G401 (cell line): ENCODE results near the gene TBL1Y. TPM values are rescaled to one million over a fixed set of nuclear protein-coding genes. Genes with fewer than 3 reads are reported as not detected.
"Not testable (repeated sequence)": the region's sequence is repeated elsewhere in the genome, so short reads cannot be mapped to it uniquely, and the experiment has no call there.

Experiments
- DNase-seq: peaks from one replicate; pipeline ENCODE4 v3.0.0-alpha.2; 2015; ENCODE audit warnings: low spot score
- in situ Hi-C: cut with HindIII; loops from 2 replicates; pipeline ENCODE4 v1.10.0; 2016; ENCODE audit warnings: low sequenced_read_pairs, mixed read lengths
- total RNA-seq: library from RNA; depleted of rRNA; stranded (reverse); fragments of >200 nt; shearing (Covaris generic); gene quantifications from 2 replicates; pipeline ENCODE4 v1.2.3, GENCODE V29; 2014; rRNA removed

Gene TBL1Y
- not detected in 2 replicates for total RNA-seq

DNA sequence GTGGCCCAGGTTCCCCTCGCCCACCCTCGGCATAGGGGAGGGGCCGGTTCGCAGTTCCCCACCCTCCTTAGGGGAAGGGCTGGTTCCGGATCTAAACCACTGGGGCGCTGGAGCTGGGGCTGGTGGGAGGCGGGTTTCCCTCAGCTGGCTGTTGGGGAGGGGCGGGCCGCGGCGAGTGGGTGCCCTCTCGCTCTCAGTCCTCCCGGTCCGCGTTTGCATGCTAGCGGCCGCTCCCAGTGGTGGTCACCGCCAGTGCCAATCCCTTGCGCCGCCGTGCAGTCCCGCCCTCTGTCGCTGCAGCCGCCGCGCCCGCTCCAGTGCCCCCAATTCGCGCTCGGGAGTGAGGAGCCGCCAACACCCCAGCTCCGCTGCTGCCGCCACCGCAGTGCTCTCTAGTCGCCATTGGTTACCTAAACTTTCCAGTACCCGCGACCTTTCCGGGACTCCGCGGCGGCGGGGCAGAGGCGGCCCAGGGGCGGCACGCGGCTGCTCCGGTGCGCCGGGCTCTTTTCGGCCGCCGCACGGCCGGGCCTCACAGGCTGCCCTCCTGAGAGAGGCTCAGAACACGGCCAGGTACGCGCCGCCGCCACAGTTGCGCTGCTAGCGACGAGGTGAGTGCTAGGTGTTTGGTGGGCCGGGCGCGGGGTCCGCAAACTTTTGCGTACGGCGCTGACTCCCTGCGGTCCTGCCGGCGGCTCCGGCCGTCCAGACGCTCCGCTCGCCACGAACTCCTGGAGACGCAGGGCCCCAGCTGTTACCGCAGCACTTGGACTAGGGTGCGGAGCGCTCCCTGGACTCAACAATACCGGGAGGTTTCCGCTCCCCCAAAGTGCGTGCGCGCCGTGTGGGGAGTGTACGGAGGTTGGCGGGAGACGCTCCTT is at the start of gene TBL1Y:
Gene TBL1Y, plus strand, starts transcription at position 326 of the 881 bp plus-strand sequence. CDS start 114,388 bp downstream, outside the sequence.
- in situ Hi-C loops: no loop called here
- DNase-seq: no peak

DNA sequence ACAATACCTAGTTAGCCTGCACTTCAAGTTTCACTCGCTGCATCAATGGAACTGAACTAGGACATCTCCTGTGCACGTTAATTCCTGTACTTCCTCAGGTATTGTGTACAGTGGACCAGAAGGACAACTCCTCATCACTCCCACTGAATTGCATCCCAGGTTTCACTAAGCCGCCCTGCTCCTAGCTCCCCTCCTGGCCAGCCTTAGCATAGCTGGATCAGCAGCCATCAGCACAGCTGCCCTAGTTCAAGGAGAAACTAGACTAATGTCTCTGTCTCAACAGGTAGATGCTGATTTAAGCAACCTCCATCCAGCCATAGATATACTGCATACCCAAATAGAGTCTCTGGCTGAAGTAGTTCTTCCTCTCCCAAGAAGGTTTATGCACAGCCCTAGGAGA is 16.0 kb upstream of the TBL1Y start:
- no peak for DNase-seq

DNA sequence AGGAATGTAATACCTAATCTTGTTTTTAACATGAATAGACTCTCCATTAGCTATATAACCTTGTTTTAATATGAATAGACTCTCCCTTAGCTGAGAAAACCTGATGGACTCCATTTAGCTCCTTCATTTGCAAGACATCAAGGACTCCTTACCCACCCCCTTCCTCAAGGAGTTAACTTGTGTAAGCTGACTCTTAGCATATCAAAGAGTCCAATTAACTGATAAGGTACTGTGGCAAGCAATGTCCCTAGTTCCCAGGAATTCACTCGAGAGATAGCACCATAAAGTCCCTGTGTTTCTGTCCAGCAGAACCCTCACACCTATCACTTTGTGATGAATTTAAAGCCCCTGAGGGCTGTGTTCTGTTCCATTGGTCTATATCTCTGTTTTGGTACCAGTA is 15.3 kb upstream of the TBL1Y start:
- in situ Hi-C loops: no loop called here
- no peak for DNase-seq

More for the DNA sequence above, 16.0 kb upstream of the TBL1Y start:
- in situ Hi-C loops: no loop called here

DNA sequence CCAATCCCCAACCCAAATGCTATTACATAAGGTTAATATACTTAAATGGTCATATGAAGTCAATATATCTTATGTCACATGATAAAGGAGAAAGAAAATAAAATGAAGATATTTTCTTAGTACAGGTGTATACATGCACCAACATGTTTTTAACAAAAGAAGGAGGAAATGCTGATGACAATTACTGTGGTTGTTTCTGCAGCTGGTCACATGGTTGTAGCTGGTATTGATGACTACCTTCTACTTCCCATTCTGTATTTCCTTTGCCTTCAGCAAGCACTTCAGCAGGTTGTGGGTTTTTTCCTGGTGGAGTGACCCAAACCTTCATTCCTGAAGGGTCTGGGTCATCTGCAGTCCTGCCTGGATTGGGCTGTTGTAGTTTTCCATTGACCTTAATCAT is 8.4 kb upstream of the TBL1Y start:
- in situ Hi-C loops, DNase-seq: not testable (repeated sequence)

DNA sequence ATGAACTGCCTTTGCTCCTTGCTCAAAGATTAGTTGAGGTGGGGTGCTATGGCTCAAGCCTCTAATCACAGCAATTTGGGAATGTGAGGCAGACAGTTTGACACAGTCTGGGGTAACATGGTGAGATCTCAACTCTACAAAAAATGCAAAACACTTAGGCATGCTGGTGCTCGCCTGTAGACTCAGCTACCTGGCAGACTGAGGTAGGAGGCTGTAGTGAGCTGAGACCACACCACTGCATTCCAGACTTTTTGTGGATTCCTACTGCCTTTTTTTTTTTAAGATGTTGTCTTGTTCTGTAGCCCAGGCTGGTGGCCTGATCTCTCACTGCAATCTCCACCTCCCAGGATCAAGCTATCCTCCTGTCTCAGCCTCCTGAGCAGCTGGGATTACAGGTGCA is 2.9 kb upstream of the TBL1Y start:
- in situ Hi-C loops: no loop called here
- DNase-seq: no peak

DNA sequence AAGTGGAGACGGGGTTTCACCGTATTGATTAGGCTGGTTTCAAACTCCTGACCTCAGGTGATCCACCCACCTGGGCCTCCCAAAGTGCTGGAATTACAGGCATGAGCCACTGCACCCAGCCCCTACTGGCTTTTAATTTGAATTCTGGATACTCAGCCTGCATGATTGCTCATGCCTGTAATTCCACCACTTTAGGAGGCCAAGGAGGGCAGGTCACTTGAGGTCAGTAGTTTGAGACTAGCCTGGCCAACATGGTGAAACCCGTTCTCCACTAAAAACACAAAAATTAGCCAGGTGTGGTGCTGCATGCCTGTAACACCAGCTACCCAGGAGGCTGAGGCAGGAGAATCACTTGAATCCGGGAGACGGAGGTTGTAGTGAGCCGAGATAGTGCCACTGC is 2.5 kb upstream of the TBL1Y start:
- DNase-seq, in situ Hi-C loops: not testable (repeated sequence)

DNA sequence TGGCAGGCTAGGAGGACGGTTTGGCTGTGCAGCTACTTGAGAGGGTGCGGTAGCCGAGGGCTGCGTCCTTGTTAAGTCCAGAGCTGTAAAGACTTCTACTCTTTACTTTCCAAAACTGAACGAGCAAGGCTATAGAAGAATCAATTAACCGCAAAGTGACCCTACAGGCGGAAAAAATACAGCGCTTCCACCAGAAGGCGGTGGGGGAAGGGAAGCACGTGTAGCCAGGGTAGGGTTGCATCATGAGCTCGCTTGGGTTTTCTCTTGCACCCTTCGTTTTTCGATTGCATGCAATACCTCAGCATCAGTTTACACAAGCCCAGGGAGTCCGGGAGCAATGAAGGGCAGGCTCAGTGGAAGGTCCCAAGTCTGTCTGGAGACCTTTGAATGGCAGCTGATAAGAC is 1.4 kb upstream of the TBL1Y start:
- no peak for DNase-seq
- in situ Hi-C loops: no loop called here

DNA sequence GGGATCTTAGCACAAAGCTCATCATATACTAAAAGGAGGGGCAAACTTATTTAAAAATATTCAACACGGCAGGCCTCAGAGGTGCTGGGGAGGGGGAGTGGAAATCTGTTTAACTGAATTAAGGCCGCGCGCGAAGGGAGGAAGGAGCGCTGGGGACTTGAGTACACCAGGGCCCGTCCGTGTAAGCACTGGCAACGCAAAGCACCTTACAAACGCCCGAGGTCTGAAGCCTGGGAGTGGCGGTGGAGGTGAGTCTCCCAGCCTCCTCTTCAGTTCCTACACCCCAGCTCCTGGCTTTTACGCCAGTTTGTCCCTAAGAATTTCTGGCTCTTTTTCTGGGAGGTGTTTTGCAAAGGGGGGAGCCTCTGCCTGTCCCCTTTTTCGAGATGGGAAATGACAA is 641 bp upstream of the TBL1Y start:
- no peak for DNase-seq
- in situ Hi-C loops: no loop called here

DNA sequence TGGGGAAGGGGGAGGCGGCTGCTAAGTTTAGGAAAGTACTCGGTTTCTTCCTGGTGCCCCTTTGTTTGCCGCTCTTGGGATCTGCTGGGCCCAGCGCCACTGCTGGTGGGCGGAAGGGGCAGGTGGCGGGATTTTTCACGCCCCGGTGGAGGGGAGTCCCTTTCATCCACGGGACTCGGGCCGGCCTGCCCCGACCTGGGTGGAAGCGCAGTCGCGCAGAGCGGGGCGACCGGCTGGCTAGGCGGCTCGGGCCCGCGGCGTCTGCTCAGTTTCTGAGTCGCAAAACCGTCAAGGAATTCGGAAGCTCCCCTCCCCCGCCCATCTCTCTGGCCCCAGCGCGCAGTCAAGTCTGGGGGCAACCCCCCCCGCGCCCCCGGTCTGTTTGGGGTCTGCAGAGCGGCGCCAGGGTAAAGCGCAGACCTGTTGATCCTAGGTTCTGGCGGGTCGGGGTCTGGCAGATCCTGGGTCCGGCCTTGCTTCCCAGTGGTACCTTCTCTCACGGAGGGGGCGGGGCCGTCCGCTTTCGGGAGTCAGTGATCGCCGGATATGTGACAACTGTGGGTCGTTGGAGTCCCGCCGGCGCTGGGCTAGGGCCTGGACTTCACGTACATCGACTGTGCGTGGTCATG is 870 bp downstream of the TBL1Y start, which contains the start of gene AMELY:
Gene AMELY, minus strand, starts transcription at position 500 of the 629 bp plus-strand sequence. CDS start 39,144 bp downstream, outside the sequence.
- in situ Hi-C loops: no loop called here
- DNase-seq: no peak

DNA sequence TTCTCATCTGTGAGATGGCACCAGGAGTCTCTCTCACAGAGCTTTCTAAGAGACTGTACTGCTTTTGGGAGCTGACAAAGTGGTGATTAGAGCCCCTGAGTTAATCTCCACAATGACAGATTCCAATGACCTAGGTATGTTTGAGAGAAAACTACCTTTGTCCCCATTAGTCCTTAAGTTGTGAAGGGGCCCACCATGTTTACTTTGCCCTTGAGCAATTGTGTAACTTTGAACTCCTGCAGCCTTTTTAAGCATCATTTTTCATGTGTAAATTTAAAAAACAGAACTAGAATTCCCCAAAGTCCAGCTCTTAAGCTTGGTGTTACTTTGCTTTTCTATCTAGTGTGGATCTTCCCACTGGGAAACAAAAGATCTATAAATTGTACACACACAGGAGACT is 2.9 kb downstream of the TBL1Y start:
- DNase-seq: no peak
- in situ Hi-C loops: no loop called here

DNA sequence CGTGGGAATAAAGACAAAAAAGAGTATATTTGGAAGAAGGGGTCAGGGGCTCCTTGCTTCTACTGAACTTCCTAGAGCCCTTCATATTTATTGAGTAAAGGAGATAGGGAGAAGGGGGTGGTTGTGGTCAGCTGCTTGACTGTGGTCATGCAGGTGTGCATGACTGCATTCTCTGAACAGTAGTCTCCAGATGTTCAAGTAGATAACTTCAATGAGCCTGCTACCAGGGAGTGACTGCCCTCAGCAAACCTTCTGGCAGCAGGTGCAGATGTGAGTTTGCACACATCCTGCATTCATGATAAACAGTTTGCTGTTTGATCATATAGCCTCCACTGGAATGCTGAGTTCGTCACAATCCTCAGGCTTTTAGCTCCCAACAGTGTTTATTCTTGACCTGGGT is 10.6 kb downstream of the TBL1Y start:
- no peak for DNase-seq
- in situ Hi-C loops: no loop called here

DNA sequence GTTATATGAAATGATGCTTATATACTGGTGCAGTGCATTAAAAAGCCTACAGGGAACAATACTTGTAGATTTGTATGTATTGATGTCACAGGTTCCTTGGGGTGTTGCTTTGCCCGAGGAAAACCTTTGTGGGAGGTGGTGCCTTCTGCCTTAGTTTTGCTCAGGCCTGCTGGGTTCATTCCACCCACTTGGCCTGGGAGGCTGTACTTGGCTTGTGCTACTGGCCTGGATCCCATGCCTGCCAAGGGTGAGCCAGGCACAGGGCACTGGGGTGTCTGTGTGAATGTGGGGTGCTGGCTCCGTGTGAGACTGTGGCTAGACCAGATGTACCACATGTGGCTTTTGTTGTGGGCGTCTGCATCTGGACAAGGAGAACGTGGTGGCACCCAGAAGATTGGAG is 17.8 kb downstream of the TBL1Y start:
- DNase-seq: no peak
- in situ Hi-C loops: no loop called here

DNA sequence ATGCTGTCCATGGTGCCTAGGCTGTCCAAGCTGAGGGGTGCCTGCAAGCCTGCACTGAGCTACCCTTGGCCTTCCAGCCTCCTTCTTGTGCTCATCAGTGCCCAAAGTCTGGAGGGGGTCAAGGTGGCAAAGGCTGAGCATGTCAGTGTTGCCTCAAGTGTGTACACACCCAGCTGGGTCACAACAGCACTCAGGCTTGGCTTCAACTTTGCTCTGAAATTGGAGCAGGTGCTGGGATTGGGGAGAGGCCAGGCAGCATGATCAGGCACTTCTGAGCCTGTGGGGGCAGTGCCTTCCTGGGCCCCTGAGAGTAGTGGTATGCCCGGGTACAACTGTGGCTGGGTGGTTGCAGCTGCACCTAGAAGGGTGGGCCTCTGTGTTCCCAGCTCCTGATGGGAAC is 18.7 kb downstream of the TBL1Y start:
- DNase-seq: no peak
- in situ Hi-C loops: no loop called here

DNA sequence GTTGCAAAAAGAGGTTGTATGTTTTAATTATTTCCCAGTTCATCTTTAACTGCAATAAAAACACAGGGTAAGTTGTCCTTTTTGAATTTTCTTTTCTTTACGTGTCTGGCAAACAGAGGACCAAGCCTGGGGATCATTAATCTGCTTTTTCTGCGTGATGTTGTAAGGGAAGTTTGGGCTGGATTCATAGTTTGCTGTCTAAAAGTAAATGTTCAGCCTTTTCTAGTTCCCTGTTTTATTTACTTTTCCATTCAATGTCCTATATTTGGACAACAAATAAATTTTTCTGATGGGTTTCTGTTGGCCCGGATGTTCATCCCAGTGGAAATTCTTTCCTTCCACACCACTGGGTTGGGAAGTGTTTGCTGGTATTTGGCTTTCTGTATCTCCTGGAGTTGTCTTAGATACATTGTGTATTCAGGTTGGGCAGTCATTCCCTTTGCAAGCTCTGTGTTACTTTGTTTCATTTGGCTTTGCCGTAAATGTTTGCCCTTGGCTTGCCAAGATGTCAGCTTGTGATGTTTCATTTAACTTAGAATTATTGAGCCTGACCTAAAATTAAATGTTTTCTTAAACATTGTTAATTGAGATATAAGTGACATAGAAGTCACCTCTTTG is 21.4 kb downstream of the TBL1Y start:
- in situ Hi-C loops: no loop called here
- peak; percentile 0 for DNase-seq

DNA sequence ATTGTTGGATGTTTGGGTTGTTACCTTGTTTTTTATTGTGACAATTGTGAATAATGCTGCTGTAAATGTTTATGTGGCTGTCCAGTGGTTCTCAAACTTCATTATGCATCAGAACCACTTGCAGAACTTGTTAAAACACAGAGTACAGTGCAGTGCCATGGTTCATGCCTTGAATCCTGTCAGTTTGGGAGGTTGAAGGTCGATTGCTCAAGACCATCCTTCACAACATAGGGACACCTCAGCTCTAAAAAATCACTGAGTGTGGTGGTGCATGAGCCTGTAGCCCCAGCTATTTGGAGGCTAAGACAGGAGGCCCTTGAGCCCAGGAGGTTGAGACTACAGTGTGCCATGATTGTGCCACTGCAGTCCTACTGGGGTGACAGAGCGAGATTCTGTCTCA is 25.0 kb downstream of the TBL1Y start:
- in situ Hi-C loops: no loop called here
- no peak for DNase-seq

DNA sequence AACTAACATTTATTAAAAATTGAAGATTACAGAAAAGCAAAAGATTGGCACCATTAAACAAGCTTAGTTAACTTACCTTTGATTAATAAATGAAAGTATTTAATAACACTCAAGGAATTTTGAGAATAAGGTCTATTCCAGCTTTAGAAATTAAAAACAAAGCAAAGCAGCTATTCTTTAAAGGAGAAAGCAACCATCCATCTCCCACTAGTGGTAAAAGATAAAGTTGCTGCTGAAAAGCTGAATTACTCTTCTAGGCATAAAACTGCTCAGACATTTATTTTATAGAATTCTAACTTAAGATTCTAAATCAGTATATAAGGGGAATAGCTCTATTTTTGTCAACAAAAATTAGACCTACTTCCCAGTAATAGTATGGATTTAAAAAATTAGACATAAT is 37.2 kb downstream of the TBL1Y start:
- DNase-seq: no peak
- in situ Hi-C loops: no loop called here

DNA sequence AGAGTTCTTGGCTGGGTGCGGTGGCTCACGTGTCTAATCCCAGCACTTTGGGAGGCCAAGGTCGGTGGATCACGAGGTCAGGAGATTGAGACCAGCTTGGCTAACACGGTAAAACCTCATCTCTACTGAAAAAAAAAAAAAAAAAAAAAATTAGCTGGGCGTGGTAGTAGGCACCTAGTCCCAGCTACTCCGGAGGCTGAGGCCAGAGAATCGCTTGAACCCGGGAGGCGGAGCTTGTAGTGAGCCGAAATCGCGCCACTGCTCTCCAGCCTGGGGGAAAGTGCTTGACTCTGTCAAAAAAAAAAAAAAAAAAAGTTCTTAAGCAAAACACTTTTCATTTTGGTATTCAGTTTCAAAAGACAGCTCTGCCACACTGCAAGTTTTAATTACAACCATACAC is 37.9 kb downstream of the TBL1Y start:
- in situ Hi-C loops: no loop called here
- DNase-seq: no peak

DNA sequence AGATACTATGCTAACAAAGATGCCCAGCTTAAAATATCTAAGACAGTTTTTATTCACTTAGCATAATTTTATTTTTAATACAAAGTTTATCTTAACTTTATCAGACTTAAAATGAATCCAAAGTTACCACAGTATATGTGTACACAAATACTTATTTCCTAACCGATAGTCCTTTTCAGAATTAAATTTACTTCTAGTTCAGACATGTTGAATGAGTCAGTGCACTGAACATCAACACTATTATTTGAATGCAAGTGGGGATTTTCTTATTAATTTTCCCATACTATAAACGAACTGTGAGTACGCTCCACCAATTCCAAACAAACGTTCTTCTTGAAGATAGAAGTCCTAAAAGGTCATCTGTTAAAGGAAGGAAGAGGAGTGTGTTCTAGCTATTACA is 39.5 kb downstream of the TBL1Y start:
- in situ Hi-C loops: no loop called here
- DNase-seq: no peak

DNA sequence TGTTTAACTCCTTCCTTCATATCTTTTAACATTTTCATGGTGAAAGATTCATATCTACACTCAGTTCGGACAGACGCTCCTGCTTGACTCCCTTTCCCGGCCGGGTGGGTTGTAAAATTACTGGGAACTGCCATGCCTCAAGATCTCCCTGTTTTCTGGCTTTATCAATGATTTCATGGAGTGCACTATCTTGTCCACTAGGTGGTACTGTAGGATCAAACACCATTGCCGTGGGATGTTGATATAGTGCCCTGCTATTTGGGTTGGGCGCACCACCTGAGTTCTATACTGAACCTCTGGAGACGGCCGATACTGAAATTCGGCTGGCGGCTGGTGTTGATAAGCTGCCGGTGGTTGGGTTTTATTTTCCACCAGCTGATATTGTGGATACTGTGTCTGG is 54.2 kb downstream of the TBL1Y start:
- peak; percentile 44 for DNase-seq
- in situ Hi-C loops: no loop called here

DNA sequence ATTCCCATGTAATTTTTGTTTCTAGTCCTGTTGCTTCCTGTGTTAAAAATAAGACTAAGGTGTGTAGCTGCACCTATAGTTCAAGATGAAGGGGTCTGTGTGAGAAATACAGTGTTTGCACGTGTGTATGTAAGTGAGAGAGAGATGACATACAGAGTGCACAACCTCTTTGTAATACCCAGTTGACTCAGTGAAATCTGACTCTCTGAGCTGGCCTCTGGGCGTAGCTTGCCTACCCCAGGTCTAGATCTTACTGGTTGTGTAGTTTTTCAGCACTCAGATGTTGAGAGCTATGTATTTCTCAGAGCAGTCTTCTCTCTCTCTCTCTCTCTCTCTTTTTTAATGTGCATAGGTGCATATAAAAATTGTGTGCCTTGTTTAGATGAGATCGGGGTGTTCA is 56.0 kb downstream of the TBL1Y start:
- in situ Hi-C loops: no loop called here
- no peak for DNase-seq
